22Rv1 (cell line): Measurements from ENCODE around the gene GALNT7.

ENCODE experiments used
- CTCF ChIP-seq: fragments of 450-650 bp; IDR thresholded peaks from 2 replicates; pipeline ENCODE4 v1.5.1; 2017; ENCODE audit warnings: mild to moderate bottlenecking
- ZFX ChIP-seq: fragments of 450-650 bp; IDR thresholded peaks from 2 replicates; pipeline ENCODE4 v1.6.1; 2017; ENCODE audit warnings: antibody characterized with exemption, borderline replicate concordance

- no peak for TF ChIP-seq CTCF
- no peak for TF ChIP-seq ZFX
Observed at GRCh38 chr4:173275150-173275549, 106.5 kb downstream of the GALNT7 start.
